LNCAP (cell line): ENCODE results near the gene BLNK.

Experiments used
- TF ChIP-seq, protein P1 (sequence below): fragments of 450-650 bp; IDR thresholded peaks from 2 replicates; pipeline ENCODE4 v1.5.1; 2017; ENCODE audit warnings: mild to moderate bottlenecking

Gene BLNK

DNA sequence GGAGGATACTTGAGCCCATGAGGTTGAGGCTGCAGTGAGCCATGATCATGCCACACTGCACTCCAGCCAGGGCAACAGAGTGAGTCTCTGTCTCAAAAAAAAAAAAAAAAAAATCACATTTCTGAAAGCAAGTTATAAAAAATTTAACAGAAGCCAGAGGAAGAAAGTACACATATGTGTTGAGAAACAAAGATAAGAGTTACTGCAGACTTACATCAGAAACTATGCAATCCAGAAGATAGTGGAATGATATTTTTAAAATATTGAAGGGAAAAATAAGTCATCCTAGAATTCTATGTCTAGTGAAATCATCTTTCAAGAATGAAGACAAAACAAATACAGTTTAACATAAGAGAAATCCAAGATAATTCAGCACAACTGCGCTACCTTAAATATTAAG is 94.4 kb downstream of the BLNK start:
- TF ChIP-seq, protein P1, sequence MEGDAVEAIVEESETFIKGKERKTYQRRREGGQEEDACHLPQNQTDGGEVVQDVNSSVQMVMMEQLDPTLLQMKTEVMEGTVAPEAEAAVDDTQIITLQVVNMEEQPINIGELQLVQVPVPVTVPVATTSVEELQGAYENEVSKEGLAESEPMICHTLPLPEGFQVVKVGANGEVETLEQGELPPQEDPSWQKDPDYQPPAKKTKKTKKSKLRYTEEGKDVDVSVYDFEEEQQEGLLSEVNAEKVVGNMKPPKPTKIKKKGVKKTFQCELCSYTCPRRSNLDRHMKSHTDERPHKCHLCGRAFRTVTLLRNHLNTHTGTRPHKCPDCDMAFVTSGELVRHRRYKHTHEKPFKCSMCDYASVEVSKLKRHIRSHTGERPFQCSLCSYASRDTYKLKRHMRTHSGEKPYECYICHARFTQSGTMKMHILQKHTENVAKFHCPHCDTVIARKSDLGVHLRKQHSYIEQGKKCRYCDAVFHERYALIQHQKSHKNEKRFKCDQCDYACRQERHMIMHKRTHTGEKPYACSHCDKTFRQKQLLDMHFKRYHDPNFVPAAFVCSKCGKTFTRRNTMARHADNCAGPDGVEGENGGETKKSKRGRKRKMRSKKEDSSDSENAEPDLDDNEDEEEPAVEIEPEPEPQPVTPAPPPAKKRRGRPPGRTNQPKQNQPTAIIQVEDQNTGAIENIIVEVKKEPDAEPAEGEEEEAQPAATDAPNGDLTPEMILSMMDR, result no peak

DNA sequence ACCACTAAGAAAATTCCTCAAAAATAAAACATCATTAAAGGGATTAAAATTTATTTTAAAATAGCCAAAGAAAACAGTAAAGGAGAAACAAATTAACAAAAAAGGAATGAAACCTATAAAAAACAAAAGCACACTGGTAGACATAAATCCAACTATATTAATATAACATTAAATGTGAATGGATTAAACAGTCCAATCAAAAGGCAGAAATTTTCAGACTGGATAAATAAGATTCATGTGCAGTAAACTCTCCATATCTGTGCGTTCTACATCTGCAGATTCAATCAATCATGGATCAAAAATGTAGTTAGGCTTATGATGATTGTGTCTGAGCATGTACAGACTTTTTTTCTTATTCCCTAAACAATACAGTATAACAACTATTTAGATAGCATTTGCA is 98.7 kb downstream of the BLNK start:
- TF ChIP-seq, protein P1, result no peak

DNA sequence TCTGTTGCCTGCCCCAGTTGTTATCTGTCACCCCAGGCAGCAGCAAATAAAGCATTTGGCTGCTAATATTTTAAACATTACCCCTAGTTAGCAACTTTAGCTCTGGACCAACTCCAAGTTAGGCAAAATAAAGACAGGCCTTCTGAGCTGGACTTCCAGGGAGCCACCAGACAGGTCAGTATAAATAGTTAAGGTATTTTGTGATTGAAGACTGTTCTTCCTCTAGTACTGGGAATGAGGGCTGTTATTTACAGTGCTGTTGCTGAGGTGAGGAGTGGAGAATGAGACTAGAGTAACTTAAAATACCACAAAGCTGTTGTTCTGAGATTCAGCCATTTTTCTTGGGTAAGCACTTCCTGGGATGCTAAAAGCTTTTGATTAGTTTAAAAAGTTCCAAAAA is 101.1 kb downstream of the BLNK start:
- TF ChIP-seq, protein P1, result no peak

DNA sequence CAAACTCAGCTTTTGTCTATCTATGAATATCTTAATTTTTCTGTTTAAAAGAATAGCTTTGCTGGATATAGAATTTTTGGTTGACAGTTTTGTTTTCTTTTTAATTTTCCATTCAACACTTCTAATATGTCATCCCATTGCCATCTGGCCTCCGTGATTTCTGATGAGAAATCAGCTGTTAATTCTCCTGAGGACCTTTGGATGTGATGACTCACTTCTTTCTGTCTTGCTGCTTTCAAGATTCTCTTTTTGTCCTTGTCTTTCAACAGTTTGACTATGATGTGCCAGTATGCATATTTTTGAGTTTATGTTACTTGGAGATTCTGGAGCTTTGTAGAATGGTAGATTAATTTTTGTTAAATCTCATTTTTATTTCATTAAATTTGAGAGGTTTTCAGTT is 102.8 kb downstream of the BLNK start:
- TF ChIP-seq, protein P1, result no peak

DNA sequence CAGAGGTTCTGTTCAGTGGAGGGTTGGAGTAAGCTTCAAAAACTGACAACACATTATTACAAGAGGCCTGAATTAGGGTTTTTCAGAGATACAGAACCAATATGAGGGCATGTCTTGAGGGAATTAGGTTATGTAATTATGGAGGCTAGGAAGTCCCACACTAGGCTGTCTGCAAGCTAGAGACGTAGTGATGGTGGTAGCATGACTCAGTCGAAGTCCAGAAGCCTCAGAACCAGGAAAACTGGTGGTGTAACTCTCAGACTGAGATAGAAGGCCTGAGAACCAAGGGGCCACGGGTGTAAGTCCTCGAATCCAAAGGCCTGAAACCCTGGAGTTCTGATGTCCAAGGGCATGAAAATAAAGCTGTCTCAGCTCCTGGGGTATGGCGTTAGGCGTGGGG is 105.6 kb downstream of the BLNK start:
- TF ChIP-seq, protein P1, result no peak

DNA sequence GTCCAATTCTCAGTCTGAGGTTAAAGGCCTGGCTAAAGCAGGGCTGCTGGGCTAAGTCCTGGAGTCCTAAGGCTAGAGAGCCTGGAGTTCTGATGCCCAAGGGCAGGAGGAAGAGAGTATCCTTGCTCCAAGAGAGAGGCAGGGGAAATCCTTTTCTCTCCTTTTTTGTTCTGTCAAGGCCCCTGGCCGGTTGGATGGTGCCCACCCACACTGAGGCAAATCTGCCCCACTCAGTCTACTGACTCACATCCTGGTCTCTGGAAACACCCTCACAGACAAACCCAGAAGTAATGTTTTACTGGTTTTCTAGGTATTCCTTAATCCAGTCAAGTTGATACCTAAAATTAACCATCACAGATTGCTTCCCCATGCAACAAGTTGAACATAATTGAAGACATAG is 118.3 kb downstream of the BLNK start:
- TF ChIP-seq, protein P1, result no peak

DNA sequence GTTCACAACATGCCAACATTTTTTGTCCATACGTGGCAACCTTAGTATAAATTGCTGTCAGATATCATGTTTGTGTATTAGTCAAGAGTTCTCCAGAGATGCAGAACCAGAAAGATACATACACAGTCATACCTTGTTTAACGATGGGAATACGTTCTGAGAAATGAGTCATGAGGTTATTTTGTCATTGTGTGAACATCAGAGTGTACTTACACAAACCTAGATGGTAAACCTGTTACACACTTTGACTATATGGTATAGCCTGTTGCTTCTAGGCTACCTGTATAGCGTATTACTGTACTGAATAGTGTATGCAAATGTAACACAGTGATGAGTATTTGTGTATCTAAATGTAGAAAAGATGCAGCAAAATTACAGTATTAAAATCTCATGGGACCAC is 118.9 kb downstream of the BLNK start:
- TF ChIP-seq, protein P1, result no peak
